ENCODE data around the gene PCDHGC3. TPM values are rescaled to one million over a fixed set of nuclear protein-coding genes. Genes with fewer than 3 reads are reported as not detected.
A peak's percentile ranks its signal among the peaks of the same experiment; 100 is the strongest.

The PCDHGC3 gene
- total RNA-seq, 4 donors from 2014 or later: 30.0 to 73.4 (median 60.4) TPM

DNA sequence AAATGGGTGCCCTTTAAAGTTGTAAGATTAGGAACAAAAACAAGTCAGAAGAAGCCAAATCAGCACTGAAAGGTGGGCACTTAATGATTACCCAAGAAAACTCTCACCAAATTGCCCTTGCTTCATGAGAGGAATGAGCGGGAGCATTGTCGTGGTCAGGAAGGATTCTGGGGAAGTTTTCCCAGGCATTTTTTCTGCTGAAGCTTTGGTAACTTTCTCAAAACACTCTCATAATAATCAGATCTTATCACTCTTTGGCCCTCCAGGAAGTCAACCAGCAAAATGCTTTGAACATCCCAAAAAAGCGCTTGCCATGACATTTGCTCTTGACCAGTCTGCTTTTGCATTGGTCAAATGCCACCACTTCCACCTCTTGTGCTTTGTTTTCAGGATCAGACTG is 10.4 kb upstream of the PCDHGC3 start:
- no peak for DNase-seq (ENCODE audit: low spot score in 2 of 2)
- Histone ChIP-seq H3K9me3 (no peaks in the 10 kb centered on the region), H3K27me3 (no peaks in the 10 kb centered on the region), H3K36me3 (no peaks in the 10 kb centered on the region), H3K4me1 (no peaks in the 10 kb centered on the region), H3K4me3 (no peak overlapping the region), H3K27ac (no peak overlapping the region)
- no peak for TF ChIP-seq EP300 (IDR thresholded peaks at IDR 0.05)
- TF ChIP-seq, protein P1, sequence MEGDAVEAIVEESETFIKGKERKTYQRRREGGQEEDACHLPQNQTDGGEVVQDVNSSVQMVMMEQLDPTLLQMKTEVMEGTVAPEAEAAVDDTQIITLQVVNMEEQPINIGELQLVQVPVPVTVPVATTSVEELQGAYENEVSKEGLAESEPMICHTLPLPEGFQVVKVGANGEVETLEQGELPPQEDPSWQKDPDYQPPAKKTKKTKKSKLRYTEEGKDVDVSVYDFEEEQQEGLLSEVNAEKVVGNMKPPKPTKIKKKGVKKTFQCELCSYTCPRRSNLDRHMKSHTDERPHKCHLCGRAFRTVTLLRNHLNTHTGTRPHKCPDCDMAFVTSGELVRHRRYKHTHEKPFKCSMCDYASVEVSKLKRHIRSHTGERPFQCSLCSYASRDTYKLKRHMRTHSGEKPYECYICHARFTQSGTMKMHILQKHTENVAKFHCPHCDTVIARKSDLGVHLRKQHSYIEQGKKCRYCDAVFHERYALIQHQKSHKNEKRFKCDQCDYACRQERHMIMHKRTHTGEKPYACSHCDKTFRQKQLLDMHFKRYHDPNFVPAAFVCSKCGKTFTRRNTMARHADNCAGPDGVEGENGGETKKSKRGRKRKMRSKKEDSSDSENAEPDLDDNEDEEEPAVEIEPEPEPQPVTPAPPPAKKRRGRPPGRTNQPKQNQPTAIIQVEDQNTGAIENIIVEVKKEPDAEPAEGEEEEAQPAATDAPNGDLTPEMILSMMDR (IDR thresholded peaks at IDR 0.05): no peak
- no peak for TF ChIP-seq POLR2A (IDR thresholded peaks at IDR 0.05)
- no peak for TF ChIP-seq POLR2AphosphoS5 (IDR thresholded peaks at IDR 0.05)
- 94% methylated on average over 3 of the region's 3 CpGs for WGBS

DNA sequence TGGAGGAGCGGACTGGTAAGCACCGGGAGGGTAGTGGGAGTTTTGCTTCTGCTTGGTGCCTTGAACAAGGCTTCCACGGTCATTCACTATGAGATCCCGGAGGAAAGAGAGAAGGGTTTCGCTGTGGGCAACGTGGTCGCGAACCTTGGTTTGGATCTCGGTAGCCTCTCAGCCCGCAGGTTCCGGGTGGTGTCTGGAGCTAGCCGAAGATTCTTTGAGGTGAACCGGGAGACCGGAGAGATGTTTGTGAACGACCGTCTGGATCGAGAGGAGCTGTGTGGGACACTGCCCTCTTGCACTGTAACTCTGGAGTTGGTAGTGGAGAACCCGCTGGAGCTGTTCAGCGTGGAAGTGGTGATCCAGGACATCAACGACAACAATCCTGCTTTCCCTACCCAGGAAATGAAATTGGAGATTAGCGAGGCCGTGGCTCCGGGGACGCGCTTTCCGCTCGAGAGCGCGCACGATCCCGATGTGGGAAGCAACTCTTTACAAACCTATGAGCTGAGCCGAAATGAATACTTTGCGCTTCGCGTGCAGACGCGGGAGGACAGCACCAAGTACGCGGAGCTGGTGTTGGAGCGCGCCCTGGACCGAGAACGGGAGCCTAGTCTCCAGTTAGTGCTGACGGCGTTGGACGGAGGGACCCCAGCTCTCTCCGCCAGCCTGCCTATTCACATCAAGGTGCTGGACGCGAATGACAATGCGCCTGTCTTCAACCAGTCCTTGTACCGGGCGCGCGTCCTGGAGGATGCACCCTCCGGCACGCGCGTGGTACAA is 556 bp downstream of the PCDHGC3 start:
- TF ChIP-seq, protein P1 (IDR thresholded peaks at IDR 0.05): no peak
- no peak for TF ChIP-seq POLR2A (IDR thresholded peaks at IDR 0.05)
- no peak for TF ChIP-seq EP300 (IDR thresholded peaks at IDR 0.05)
- no peak for TF ChIP-seq POLR2AphosphoS5 (IDR thresholded peaks at IDR 0.05)
- Histone ChIP-seq H3K36me3 (no peaks in the 10 kb centered on the region), H3K27me3 (no peaks in the 10 kb centered on the region), H3K27ac (peak overlapping the region; percentile 93), H3K4me1 (peaks cover 48% of the 10 kb centered on the region), H3K4me3 (peak overlapping the region; percentile 80), H3K9me3 (no peaks in the 10 kb centered on the region)
- DNase-seq (ENCODE audit: low spot score in 2 of 2): peak in 1 of 2 donors; percentile 76
- WGBS: 0% methylated on average over 3 of the region's 58 CpGs

- WGBS: 43% methylated on average over 24 of the region's 24 CpGs
- Histone ChIP-seq H3K4me1 (peaks cover 48% of the 10 kb centered on the region), H3K27me3 (no peaks in the 10 kb centered on the region), H3K9me3 (no peaks in the 10 kb centered on the region), H3K36me3 (no peaks in the 10 kb centered on the region), H3K27ac (no peak overlapping the region), H3K4me3 (peak overlapping the region; percentile 80)
- DNase-seq (ENCODE audit: low spot score in 2 of 2): no peak
- TF ChIP-seq POLR2A (IDR thresholded peaks at IDR 0.05) (no peak), EP300 (IDR thresholded peaks at IDR 0.05) (no peak), POLR2AphosphoS5 (IDR thresholded peaks at IDR 0.05) (no peak)
- TF ChIP-seq, protein P1 (IDR thresholded peaks at IDR 0.05): no peak
Observed at GRCh38 chr5:141477044-141477575, 1.3 kb downstream of the PCDHGC3 start.

GRCh38 chr5:141477815-141478214 is 2.0 kb downstream of the PCDHGC3 start:
- whole genome bisulfite sequencing: 35% methylated on average over 5 of the region's 13 CpGs
- no peak overlapping the region for H3K27ac ChIP-seq
- no peaks in the 10 kb centered on the region for H3K9me3 ChIP-seq
- TF ChIP-seq, protein P1 (IDR thresholded peaks at IDR 0.05): no peak
- TF ChIP-seq POLR2AphosphoS5 (IDR thresholded peaks at IDR 0.05): no peak
- no peak for TF ChIP-seq EP300 (IDR thresholded peaks at IDR 0.05)
- TF ChIP-seq POLR2A (IDR thresholded peaks at IDR 0.05): no peak
- no peaks in the 10 kb centered on the region for H3K27me3 ChIP-seq
- no peak for DNase-seq (ENCODE audit: low spot score in 2 of 2)
- no peaks in the 10 kb centered on the region for H3K36me3 ChIP-seq
- peaks cover 48% of the 10 kb centered on the region for H3K4me1 ChIP-seq
- H3K4me3 ChIP-seq: peak overlapping the region; percentile 80

- no peaks in the 10 kb centered on the region for H3K36me3 ChIP-seq
- DNase-seq (ENCODE audit: low spot score in 2 of 2): no peak
- H3K4me3 ChIP-seq: peak overlapping the region; percentile 80
- H3K27ac ChIP-seq: no peak overlapping the region
- WGBS: 20% methylated on average over 19 of the region's 20 CpGs
- TF ChIP-seq, protein P1 (IDR thresholded peaks at IDR 0.05): peak in 1 of 2 donors; percentile 53
- no peak for TF ChIP-seq EP300 (IDR thresholded peaks at IDR 0.05)
- no peak for TF ChIP-seq POLR2A (IDR thresholded peaks at IDR 0.05)
- TF ChIP-seq POLR2AphosphoS5 (IDR thresholded peaks at IDR 0.05): no peak
- H3K27me3 ChIP-seq: no peaks in the 10 kb centered on the region
- H3K4me1 ChIP-seq: peaks cover 49% of the 10 kb centered on the region
- H3K9me3 ChIP-seq: no peaks in the 10 kb centered on the region
Observed at GRCh38 chr5:141478321-141478945, 2.7 kb downstream of the PCDHGC3 start.
